NCI-H1417 treated with DMSO at 0.1 percent for 48 hours (cell line): Measurements from ENCODE around the gene ARL15.

Experiments
- DNase-seq: peaks from one replicate; lab custom pipeline; 2025; lab: John Stamatoyannopoulos, UW

The ARL15 gene

GRCh38 chr5:54206580-54207229 is 103.7 kb downstream of the ARL15 start:
- DNase-seq, result no peak

- no peak for DNase-seq
Measured at GRCh38 chr5:54205918-54206317, 104.5 kb downstream of the ARL15 start.

DNA sequence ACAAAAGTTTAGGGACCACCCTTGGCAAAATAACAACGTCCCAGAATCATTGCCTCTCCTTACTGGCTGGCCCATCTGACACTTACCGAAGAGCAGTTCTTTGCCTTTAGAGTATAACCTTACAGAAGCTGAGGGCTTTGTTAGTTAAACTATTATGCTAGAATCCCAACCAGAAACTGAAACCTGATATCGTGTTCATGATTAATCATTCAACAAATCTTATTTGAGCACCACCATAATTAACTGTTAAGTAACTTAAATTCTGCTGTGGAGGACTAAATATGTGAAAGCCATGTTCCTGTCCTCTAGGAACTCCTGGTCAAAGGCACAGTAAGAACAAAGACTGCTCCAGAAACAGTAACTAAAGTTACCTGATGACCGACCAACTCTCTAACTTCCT is 104.9 kb downstream of the ARL15 start:
- DNase-seq, result no peak

DNA sequence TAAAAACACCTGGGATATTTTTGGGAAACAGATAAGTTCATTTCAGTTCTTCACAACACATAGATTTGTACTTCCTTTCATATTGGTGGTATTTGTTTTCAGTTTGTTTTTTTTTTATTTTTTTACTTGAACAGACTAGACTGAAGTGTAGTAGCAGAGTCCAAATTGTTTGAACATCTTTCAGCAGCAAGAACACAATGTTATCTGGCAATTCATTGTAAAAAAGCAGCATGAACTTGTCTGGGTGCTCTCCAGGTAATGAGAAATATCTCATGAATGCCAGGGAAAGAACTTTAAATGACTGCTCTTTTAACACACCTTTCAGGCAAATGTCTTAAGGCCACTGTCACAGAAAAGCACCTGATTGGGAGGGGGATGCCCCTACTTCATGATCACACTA is 113.4 kb downstream of the ARL15 start:
- DNase-seq, result no peak

DNA sequence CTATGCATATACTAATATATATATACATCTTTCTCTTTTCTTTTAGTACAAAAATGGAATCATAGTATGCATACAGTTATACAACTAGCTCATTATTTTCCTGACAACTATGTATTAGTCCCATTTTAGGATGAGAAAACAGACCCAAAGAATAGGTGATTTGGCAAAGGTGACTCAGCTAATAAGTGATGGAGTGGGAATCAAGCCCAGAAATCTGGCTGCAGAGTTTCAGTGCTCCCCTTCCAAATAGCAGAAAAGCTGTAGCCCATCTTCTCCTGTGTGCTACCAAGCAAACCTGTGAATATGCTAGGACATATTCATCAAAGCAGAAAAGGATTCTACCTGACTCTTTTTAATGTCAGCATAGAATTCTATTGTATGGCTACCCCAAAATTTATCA is 114.7 kb downstream of the ARL15 start:
- no peak for DNase-seq

DNA sequence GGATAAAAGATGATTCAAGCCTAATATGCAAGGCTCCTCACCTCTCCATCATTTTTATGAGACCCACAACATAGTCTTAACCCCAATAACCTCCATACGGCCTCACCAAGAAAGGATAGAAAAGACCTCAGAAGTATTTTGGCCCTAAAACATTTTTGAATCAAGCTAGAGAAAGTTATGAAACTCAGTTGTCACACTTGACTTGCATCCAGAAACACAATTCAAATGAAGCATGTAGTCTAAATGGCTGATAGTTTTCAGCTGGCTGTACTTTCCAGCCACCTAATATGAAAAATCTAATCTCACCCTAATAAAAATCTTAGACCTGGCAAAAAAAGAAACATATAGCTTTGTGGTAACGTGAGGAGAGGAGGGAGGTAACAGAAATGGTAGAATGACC is 116.1 kb downstream of the ARL15 start:
- no peak for DNase-seq

- no peak for DNase-seq
Measured at GRCh38 chr5:54187694-54188093, 122.7 kb downstream of the ARL15 start.

DNA sequence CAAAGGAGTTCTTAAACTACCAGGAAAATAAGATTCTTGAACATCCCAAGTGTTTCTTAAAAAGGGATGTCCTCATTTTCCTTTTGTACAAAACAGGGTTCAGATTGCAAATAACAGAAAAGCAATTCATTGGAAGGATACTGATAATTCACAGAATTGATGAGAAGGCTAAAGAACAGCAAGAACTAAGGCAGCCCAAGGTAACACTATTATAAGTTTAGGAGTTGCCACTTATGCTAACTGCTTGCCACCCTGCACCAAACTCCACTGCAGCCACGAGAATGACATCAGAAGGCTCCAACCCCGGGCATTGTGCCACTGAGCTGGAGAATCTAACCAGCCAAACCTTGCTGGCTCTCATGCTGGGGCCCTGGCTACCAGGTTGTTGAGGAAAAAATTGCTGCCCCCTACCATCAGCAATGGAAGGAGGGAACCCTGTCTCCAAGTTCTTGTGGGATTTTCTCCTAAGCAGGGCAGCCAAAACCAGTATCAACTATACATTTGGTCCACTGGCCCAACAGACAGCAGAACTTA is 123.4 kb downstream of the ARL15 start:
- no peak for DNase-seq

- DNase-seq, result no peak
Measured at GRCh38 chr5:54186108-54186507, 124.3 kb downstream of the ARL15 start.

- no peak for DNase-seq
Measured at GRCh38 chr5:54184806-54185205, 125.6 kb downstream of the ARL15 start.

DNA sequence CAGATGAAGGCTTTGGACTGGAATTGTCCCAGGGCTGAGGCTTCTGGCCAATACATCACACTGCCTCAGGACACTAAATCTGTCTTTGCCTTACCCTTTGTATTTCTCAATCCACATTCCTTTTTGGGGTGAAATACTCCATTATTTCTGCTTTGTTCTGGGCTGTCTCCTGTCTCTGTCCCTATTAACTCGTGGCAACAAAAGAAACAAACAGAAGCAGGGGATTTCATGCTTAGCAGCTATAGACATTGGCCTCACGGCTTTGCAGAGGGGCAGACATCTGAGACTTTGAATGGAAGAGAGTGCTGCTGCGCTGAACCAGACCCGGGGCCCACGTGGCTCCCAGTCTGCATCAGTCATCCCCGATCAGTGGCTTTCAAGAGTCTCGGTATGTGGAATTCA is 129.7 kb downstream of the ARL15 start:
- no peak for DNase-seq

GRCh38 chr5:54178991-54179390 is 131.4 kb downstream of the ARL15 start:
- no peak for DNase-seq

GRCh38 chr5:54178207-54178606 is 132.2 kb downstream of the ARL15 start:
- DNase-seq, result no peak

GRCh38 chr5:54177058-54177457 is 133.3 kb downstream of the ARL15 start:
- no peak for DNase-seq

GRCh38 chr5:54176066-54176830 is 134.1 kb downstream of the ARL15 start:
- no peak for DNase-seq

GRCh38 chr5:54173251-54173650 is 137.1 kb downstream of the ARL15 start:
- no peak for DNase-seq

DNA sequence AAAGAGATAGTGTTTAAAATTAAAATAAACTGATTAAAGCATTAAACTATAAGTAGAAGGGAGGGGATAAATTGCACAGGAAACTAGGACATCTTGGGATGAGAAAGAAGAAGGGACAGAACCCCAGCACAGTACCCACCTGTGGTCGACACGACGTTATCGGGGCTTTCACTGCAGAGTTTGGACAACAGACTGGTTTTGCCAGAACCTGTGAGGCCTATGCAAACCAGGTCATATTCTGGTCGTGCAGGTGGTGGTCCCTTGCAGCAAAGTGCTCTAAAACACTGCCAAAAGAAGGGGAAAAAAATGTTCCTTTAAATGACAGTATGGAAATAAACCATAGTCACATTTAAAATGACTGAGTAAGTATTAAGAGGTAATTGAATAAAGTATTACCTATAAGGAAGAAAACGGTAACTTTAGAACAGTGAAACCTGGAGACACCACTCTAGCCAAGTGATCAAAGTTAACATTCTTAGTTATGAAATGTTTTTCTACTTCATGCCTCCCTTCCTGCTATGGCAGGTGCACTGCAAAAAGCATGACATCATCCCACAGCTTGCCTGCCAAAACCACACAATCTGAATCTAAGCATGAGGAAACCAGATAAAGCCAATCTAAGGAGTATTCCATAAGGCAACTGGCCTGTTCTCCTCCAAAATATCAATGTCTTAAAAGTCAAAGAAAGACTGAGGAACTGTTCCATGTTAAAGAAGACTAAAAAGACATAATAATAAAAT is 138.6 kb downstream of the ARL15 start:
- no peak for DNase-seq

- DNase-seq, result no peak
Measured at GRCh38 chr5:54165687-54166086, 144.7 kb downstream of the ARL15 start.

DNA sequence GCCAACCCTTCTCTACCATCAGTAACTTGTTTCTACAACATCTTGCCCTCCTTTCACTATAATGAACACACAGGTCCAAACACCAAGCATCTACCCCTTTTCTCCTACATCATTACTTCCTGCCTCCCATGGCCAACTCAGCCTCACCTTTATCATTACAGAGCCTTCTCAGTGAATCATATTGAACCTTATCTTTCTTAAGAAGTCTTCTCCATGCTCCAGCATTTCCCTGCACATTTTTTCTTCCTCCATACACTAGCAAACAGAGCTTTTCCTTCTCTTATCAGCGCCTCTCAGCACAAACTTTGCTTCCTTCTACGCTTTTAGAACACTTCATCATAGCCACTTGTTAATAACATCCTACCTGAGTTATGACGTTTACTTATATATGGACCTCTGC is 148.2 kb downstream of the ARL15 start:
- no peak for DNase-seq

GRCh38 chr5:54160329-54160728 is 150.0 kb downstream of the ARL15 start:
- DNase-seq, result no peak

GRCh38 chr5:54159893-54160195 is 150.5 kb downstream of the ARL15 start:
- no peak for DNase-seq

DNA sequence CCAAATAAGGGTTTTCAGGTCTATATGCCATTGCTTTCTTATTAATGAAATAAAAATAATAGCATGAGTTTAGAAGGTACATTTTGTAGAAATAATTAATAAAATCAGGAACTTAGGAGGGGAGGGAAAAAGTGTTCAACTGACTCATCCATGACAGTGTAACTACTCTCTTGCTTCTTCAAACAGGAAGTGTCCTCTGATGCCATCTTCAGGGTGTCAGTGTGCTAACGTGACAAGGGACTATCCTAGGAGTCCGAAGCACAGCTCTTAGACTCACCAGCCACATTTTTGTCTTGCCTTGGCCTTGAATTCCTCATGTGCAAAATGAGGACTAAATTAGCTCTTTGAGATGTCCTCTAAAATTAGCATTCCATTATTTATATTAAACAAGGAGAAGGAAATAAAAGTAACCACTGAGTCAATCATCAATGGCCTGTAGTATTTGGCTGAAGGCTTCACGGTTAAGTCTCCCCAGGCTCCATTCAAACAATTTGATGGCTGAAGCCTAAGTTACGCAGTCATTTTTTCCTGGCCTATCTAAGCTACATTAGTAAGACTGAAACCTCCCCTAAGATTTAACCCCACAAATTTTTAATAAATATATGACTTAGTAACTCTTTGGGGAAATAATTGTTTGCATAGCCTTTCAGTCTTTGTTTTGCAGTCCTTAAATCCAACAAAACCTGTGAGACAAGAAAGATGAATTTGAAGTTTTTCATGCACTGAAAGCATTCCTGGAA is 151.1 kb downstream of the ARL15 start:
- DNase-seq, result no peak
